NCI-H1694 (cell line): ENCODE measurements around the gene CDKN1C.

Experiments
- DNase-seq: peaks from one replicate; lab custom pipeline; 2025; lab: John Stamatoyannopoulos, UW

Gene CDKN1C

GRCh38 chr11:2890466-2891294, 5.1 kb upstream of the CDKN1C start:
- no peak for DNase-seq

DNA sequence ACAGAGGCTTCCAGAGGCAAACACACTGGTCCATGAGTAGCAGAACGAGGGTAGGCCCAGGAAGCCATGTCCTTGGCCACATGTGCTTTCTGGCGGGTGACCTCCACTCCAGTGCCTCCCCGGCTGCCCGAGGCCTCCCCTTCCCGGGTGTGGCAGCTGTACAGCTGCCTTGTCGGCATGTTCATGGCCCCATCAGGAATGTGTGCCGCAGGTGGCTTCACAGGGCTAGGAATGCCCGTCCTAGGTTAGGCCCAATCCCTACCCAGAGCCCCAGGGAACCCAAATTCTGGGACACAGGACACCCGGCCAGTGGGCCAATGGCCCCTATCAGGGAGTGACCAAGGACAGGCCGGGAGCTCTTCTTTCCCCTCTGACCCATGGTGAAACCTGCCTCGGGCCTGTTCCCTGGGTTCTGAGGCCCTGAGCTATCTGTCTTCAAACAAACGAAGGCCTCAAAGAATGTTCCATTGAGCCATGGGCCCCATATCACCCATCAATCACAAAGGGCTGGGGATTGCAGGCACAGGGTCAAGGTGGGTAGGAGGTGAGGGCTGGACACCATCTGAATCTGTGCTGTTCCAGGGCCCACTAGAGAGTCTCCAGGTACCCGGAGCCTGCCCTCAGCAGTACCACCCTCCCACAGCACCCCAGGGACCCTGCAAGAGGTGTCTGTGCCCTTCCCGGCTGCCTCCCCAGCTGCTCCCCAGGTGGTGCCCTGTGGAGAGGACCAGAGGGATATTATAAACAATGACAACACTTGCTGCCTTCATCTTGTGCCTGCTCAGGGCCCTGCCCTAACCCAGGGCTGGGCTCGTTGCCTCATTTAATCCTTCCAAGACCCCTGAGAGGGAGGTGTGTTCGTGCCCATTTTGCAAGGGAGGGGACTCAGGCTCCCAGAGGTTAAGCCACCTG, 4.0 kb upstream of the CDKN1C start:
- DNase-seq: no peak

- peak; percentile 69 for DNase-seq
Observed at GRCh38 chr11:2888266-2888968, 2.8 kb upstream of the CDKN1C start.

GRCh38 chr11:2887515-2888195, 2.1 kb upstream of the CDKN1C start:
- DNase-seq: no peak

- no peak for DNase-seq
Observed at GRCh38 chr11:2886936-2887335, 1.4 kb upstream of the CDKN1C start.

DNA sequence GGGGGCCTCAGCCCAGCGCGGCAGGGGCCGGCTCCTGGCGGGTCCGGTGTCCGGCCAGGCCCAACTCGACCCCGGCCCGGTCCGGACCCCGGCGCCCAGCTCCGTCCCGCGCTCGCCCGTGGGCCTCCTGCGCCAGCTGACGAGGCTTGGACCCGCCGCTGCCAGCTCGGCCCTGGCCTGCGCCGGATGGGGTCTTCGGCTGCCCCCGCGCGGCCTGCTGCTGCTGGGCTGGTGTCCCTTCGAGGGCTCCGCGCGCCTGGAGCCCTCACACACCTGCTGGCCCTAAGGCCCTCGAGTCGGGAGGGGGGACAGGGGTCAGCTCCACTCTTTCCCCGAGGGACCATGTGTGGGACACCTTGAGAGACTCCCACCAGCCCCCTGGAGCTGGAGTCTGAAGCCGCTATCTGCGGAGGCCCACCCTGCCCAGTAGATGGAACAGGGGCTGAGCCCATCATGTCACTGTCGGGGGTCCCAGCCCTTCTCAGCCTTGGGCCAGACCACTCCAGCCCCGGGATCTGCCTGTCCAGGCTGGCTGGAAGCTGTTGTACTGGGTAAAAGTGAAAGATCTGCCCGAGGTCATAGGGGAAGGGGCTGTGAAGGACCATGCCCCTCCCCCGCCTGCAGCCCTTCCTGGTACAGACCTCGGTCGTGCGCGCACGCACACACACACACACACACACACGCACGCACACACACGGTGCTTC, 768 bp upstream of the CDKN1C start:
- DNase-seq: no peak

GRCh38 chr11:2885017-2885677, 428 bp downstream of the CDKN1C start:
- no peak for DNase-seq

GRCh38 chr11:2883979-2884815, 1.4 kb downstream of the CDKN1C start:
- DNase-seq: no peak

GRCh38 chr11:2883640-2883978, 2.0 kb downstream of the CDKN1C start:
- DNase-seq: no peak

DNA sequence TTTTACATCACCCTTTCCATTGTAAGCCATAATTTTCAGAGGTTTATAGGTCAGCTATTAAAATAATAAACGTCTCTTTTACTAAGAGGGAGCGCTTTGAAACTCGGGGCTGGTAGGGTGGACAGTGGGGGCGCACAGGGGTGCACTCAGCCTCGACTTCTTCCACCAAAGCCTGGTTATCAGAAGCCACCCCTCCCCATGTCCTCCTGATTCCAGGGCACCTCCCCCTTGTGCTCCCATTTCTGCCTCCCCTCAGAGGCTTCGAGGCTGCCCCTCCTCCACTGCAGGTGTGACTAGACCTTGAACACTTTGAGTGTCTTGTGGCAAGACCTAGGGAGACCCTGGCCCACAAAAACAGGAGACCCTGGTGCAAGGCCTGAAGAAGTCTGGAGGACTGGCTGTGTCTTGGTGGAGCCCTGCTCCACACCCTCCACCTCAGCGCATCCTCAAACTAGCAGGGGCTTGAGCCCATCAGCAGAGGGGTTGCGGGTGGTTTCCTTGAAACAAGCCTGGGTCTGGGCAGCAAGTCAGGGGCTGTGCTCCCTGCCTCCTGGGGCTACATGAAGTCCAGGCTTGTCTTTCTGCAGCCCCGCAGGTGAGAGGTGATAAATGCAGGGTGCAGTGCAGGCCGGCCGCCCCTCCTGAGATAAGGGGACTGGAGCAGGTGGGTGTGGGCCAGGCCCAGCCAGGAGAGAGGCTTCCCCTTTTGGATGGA, 3.0 kb downstream of the CDKN1C start:
- no peak for DNase-seq

DNA sequence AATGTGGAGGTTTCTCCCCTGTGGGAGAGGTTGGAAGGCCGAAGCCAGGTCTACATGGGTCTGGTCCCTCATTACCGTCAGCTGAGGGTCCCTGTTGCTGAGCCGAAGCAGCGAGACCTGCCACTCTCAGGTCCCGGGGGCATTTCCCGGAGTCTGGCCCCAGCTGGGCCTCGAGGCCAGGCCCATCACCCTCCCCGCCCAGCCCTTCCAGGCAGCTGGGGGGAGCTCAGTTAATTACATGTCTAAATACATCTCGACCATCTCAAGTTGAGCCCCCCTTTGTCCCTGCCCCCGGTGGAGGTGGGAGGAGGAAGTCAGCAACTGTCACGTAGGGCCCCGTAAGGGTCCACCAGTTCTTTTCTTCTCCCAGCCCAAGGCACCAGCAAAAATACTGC, 3.6 kb downstream of the CDKN1C start:
- no peak for DNase-seq

DNA sequence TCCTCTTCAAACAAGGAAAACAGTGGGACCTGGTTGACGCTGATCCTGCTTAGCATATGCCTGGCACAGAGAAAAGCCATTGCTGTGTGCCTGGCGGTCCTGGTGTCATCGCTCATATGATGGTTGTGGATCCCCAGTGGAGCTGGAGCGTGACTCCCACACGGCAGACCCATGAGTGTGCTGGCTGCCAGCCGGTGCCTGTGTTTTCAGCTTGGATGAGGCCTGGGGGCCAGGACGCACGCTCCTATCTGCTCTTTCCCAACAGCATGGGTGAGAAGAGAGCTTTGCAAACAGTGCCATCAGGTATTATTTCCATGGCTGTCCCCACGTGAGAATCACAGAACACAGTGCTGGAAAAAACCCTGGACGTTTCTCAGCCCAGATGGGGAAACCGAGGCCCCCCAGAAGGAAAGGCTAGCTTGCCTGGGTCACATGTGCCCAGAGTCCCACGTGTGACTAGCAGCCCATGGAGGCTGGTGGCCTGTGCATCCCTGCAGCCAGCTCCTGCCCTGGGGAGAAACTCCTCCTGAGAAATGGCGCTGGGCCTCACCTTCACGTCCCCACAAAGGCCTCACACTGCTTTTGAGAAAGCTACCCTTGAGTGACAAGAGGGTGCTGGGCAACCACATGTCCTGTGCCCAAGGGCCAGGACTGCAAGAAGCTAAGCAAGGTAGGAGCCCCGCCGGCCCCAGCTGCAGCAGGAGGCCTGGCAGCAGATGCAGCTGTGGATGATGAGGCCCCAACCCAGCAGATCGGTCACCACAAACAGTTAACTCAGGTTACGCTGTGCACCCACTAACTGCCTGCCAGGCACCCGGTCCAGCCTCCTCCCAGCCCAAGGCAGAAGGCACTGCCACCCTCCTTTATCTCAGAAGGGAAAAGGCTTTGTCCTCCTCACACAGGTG, 4.2 kb downstream of the CDKN1C start:
- DNase-seq: no peak

GRCh38 chr11:2880646-2881045, 4.9 kb downstream of the CDKN1C start:
- no peak for DNase-seq

DNA sequence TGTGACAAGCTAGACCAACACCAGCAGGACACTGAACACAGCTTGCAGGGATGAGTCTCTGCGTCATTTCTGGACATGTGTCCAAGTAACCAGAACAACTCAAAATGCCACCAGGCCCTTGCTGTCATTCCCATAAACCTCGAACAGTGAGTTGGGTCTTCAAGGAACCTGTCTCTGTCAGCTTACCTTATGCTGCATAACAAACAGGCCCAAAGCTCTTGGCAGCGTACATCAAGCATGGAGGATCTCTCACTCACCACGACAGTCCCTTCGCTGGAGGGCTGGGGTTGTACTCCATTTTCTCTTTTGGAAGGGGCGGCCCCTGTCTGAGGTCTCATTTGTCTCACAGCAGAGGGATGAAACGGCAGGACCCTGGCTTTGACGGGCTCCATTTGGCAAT, 6.8 kb downstream of the CDKN1C start:
- no peak for DNase-seq

- DNase-seq: no peak
Observed at GRCh38 chr11:2877474-2877873, 8.1 kb downstream of the CDKN1C start.

DNA sequence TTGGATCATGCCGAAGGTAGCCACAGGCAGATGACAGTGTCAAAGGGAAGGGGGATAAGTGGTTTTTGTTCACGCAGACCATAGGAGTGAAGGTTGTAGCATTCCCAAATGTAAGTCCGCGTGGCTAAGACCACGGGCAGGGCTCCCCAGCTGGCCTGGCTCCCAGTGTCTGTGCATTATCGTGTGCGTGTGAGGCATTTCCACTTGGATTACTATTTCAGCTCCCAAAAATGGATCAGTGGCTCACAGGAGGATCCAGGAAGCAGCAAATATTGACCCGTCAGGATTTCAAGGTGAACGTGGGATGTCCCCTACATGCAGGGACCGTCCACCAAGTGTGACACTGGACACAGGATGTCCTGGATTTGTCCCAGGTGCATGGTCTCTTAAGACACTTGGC, 10.6 kb downstream of the CDKN1C start:
- no peak for DNase-seq

DNA sequence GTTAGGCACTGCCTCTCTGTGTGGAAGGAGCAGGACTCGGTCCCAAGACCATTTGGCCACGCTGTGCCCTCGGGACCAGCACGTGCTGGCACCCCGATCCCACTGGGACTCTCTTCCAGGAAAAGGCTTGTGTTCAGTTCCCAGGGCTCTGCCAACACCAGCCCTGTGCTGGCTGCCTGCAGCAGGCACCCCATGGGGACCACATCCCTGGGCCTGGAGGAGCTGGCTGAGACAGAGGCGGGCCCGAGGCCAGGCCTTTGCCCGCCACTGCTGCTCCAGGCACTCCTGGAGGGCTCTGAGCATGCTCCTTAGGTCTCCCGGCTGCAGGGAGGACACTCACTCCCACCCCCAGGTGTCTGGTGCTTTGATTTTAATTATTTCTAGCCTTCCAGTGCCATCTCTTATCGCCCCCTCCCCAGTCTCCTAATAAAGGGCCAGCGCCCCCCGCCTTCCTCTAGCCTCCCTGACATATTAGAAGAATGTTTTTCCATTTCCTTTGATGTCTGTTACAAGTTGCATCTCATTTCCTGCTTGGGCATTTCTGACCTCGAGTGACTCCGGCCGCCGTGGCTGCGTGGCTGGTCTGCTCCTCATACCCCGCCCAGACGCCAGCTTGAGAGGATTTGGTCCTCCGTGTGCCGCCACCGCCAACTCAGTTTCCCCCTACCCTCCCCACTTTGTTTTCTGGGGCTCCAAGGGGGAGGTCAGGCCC, 14.4 kb downstream of the CDKN1C start:
- no peak for DNase-seq

- DNase-seq: no peak
Observed at GRCh38 chr11:2870460-2870859, 15.1 kb downstream of the CDKN1C start.
